GM18505 (cell line): ENCODE results near the gene DDAH2.

Experiments used
- ATAC-seq: cut with Tn5 transposase; IDR thresholded peaks from one replicate; pipeline ENCODE4 v1.9.1; 2021; ENCODE audit not compliant: unreplicated experiment
- POLR2A ChIP-seq: IDR thresholded peaks from 4 replicates; pipeline ENCODE4 v1.6.1; 2011; ENCODE audit warnings: borderline replicate concordance; ENCODE audit not compliant: insufficient read depth, insufficient read length; ENCODE audit errors: extremely low read depth

The DDAH2 gene

DNA sequence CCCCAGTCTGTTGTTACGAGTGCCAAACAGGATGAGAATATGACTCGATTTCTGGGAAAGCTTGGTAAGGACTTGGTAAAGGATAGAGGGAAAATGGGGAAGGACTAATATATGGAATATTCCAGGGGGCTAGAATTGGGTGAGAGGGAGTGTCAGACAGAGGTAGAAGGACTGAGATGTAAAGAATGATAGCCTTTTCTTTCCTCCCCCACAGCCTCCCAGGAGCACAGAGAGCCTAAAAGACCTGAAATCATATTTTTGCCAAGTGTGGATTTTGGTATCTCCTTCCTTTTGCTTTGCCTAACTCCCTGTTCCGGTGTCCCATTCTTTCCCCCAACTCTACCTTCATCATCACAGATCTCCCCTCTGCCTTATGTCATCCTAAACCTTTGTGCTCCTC is 13.8 kb upstream of the DDAH2 start:
- ATAC-seq, result no peak
- TF ChIP-seq POLR2A, result no peak

DNA sequence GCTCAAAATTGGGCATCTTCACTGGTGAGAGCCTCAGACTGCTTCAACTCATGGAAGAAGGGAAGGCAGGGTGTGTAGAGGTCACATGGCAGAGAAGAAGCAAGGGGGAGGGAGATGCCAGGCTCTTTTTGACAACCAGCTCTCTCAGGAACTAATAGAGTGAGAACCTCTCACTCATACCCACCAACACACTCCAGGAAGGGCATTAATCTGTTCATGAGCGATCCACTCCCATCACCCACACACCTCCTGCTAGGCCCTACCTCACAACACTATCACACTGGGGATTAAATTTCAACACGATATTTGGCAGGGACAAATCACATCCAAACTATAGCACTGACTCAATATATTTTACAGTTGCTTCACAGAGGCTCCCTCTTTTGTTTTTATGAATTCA is 12.7 kb upstream of the DDAH2 start:
- no peak for TF ChIP-seq POLR2A
- ATAC-seq, result no peak

DNA sequence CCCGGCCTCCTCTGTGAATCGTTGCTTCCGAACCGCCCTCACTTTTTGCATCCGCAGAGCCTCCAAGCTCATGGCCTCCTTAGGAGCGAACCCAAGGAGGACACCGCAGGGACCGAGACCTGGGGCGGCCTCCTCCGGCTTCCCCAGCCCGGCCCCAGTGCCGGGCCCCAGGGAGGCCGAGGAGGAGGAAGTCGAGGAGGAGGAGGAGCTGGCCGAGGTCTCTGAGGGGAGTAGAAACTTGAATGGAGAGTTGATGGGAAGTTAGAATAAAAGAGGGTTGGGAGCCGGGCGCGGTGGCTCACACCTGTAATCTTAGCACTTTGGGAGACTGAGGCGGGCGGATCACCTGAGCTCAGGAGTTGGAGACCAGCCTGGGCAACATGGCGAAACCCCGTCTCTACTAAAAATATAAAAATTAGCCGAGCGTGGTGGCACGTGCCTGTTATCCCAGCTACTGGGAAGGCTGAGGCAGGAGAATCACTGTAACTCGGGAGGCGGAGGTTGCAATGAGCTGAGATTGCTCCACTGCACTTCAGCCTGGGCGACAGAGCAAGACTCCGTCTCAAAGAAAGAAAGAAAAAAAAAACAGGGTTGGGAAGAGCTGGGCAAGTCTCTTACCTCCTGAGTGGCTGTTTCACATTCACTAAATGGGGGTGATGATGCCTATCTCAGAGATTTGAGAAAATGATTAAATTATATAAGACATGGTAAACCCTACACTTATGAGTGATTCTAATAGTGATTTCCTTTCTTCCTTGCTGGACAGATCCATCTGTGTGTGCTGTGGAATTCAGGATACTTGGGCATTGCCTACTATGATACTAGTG is 11.5 kb upstream of the DDAH2 start:
- peak; percentile 5 for ATAC-seq
- TF ChIP-seq POLR2A, result no peak

DNA sequence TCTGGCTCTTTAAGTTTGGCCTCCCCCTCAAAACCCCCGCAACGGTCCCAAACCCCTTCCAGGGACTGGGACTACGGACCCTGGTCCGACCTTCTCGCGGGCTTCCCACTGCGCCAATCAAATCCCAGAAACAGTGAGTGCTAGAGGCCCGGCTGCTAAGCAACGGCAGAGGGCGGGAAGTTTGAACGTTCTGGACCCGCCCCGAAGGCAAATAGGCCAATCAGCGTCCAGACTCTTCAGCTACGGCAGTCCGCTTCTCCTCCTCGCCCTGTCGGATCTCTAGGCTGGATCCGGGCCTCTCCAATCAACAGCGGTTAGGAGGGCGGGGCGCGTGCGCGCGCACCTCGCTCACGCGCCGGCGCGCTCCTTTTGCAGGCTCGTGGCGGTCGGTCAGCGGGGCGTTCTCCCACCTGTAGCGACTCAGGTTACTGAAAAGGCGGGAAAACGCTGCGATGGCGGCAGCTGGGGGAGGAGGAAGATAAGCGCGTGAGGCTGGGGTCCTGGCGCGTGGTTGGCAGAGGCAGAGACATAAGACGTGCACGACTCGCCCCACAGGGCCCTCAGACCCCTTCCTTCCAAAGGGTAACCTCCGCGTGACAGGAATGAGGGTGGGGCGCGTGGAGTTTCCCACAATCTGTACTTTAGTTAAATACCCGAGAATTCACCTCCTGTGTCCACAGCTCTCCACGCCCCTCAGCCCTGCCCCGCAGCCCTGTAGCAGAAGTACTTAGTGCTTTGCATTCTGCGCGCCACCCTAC is 10.7 kb upstream of the DDAH2 start, which contains the start of gene MSH5:
TSS of gene MSH5 (plus strand) at position 367 of the 758 bp plus-strand sequence. CDS start 462 bp downstream, outside the sequence.
- TF ChIP-seq POLR2A, result peak; percentile 57
- ATAC-seq, result peak; percentile 71

DNA sequence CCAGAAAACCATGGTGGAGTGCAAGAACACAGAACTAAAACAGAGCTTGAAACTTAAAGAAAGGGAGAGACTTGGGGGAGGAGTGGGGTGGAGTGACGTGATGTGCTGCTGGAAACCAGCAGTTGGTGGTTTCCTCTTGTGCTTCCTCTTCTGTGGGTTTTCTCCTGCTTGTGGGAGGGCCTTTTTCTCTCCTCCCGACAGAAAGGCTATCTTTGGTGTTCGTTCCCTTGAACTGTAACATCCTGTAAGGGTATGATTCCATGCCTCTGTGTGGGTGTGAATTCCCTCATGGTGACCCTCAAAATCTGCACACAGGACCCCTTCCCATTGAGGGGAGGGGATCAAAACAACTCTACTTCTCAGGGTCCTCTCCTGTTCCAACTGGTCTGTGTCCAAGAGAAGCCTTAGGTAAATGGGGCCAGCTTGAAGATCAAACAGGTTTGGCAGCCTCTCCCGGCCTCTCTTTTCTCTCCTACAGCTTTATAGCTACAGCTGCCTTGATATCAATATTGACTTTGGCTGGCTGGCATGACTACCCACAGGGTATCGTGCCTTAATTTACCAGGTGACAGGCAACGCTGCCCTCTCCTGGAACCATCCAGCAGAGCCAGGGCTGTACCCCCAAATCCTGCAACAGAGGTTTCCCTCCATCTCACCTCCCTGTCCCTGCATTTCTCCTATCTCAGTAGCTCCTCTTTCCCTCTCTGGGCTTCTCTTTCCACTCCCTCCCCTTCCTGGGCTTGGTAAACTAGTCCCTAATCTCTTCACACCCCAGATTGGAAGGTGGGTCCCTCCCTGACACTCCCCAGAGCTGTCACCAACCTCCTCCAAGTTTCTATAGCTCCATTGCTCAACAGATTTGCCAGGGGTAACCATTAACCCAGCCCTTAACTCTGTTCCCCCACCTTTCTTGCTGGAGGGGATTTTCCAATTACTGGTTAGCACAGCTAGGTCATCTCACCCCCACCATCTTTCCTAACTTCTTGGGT is 9.2 kb upstream of the DDAH2 start:
- peak; percentile 55 for TF ChIP-seq POLR2A
- ATAC-seq, result peak; percentile 25

DNA sequence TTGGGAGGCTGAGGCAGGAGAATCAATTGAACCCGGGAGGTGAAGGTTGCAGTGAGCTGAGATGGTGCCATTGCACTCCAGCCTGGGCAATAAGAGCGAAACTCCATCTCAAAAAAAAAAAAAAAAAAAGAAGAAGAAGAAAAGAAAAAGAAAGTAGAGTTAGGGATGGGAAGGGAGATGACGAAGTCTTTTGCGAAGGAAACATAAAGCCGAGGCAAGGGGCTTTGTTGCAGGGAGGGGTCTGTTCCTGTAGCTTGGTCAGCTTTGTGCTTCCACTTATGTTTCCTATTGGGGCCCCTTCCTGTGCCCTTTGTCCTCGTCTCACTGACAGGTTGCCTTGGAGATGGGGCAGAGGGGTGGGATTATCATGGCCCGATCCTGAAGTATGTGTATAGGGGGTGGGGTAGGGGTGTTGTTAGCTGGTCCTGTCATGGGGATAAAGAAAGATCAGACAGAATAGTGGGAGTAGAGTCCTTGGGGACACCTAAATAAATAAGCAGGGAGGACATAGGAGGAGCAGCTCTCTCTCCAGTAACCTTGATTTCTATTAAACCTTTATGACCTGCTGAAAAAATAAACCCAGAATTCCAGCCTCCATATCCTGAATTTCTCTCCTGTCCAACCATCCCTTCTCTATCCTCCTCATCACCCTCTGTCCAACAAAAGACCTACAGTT is 8.4 kb upstream of the DDAH2 start:
- no peak for ATAC-seq
- TF ChIP-seq POLR2A, result no peak

DNA sequence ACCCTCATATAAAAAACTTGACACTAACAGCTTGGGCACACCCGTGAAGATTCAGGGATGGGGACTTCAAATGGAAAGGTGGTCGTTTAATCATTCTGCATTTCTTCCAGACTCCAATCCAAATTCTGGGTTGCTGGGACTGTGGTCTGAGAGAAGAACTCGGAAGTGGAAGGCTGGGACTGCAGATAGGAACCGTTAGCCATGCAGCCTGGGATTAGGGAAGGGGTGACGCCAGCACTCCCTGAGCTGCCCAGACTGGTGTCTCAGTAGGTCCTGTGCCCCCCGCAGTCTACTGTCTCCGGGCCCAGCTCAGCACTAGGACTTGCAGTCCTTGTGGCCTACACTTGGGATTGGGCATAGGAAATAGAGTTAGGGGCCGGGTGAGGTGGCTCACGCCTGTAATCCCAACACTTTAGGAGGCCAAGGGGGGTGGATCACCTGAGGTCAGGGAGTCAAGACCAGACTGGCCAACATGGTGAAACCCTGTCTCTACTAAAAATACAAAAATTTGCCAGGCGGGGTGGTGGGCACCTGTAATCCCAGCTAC is 7.7 kb upstream of the DDAH2 start:
- ATAC-seq, result no peak
- TF ChIP-seq POLR2A, result peak; percentile 8

DNA sequence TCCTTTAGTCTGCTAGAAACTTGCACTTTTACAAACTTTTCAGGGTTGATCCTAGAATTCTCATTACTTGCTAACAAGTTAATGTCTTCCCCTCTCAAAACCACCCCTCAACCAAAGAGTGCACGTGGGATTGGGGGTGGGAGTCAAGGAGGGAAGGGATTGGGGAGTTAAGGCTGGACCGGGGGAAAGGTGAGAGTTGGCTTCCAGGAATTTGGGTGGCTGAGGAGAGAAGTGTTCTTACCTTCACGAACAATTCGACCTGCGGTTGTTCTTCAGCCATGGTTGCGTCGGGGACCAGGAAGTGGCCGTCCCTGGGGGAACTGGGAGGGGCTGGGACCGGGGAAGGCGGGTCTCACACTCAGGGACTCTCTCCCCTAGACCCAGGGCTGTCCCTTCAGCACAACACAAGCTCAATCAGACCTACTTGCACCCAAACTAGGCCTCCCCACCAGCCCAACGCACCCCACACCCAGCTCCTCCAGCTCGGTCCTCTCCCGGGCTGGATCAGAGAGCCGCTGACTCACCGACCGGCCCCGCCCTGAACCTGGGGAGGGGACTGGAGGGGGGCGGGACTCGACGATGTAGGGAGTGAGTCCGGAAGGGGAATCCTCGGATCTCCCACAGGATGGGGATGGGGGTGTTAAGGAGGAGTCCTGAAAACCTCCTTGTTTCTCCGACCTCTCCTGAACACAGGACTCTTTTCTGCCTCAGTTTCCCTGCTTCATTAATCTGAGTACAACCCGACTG is 7.1 kb upstream of the DDAH2 start, which contains the start of gene CLIC1:
TSS of gene CLIC1 (minus strand) at position 510 of the 747 bp plus-strand sequence. CDS start at position 280, 230 bp downstream.
- no peak for ATAC-seq
- peak; percentile 88 for TF ChIP-seq POLR2A

DNA sequence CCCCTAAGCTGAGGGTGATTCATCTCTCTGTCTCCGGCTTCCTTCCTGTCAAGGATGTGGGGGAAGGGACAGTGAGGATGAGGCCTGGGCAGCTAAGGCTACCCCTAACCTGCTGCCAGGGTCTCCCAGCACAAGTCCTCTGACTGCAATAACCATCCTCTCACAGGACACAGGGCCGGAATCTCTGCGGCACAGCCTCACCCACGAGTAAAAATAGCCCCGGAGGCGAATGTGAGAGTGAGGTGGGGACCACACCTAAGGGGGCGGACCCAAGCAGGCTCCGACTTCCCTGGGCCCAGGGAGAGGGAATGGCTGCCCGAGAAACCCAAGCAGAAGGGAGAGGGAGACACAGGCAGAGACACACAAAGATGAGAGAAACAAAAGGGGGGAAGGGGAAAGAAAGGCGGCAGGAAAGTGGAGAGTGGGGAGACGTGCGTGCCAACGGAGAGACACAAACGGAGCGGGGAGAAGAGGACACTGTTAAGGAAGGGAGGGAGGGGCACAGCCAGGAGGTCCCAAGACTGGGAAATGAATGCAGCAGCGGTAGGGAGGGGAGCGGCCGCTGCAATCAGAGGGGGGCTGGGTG is 5.8 kb upstream of the DDAH2 start:
- ATAC-seq, result no peak

DNA sequence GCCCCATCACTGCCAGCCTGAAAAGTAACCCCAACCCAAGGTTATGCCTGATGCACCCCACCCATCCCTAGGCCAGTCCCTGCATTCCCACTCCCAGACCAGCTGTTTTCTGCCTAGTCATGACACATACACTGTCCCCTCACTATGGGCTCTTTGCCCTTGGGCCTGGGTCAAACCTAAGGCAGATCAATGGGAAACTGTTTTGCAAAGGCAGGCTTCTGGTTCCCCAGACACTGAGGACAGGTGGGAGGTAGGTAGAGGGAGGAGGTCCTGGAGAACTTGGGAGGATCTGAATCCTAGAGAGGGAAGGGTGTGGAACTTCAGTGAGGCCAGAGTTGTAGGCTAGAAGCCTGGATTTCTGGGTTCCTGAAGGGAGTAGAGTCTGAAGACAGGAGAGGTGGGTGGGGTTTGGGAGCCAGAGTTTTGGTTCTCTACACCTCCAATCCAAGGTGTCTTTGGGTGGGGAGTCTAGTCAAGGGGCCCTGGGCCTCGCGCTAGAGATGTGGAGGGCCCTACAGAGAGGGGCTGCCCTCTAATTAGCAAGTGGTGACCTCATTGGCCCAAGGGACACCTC is 5.2 kb upstream of the DDAH2 start:
- TF ChIP-seq POLR2A, result no peak
- ATAC-seq, result no peak

More for the DNA sequence above, 5.8 kb upstream of the DDAH2 start:
- peak; percentile 40 for TF ChIP-seq POLR2A

DNA sequence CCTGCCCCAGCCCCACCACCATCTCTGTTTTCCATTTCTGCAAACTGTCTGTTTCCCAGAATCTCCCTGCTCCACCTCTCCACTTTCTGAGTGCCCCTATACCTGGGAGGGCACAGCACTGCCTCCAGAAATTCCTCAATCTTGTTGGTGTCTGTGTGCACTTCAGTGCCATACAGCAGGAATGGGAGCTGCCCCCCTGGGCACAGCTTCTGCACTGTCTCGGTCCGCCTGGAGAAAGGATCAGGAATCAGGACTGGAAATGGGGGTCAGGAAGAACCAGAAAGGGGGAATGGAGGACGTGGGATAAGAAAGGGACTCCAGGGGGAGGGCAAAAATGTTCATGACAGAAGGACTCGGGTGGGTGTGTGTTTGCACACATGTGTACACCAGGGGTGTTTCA is 4.6 kb upstream of the DDAH2 start:
- no peak for ATAC-seq
- TF ChIP-seq POLR2A, result no peak

DNA sequence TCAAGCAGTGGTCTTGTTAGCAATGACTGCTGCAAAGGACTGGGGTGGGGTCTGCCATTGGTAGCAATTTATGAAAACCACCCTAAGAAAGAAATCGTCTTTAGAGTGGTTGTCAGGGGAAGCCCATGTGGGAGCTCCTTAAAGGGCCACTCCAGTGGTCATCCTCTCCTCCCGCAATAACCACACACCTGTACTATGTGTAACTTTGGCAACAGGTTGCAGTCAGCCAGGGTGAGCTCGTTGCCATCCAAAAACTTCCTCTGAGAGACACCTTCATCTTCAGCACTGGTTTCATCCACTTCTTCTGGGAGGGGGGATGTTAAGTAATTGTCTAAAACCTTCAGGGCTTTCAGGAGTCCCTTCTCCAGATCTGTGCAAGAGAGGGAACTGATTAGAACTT is 2.9 kb upstream of the DDAH2 start:
- no peak for TF ChIP-seq POLR2A

More for the DNA sequence above, 2.9 kb upstream of the DDAH2 start:
- ATAC-seq, result no peak
